Measurements from ENCODE around the gene DTWD2. TPM values are rescaled to one million over a fixed set of nuclear protein-coding genes. Genes with fewer than 3 reads are reported as not detected.

DTWD2 gene, protein sequence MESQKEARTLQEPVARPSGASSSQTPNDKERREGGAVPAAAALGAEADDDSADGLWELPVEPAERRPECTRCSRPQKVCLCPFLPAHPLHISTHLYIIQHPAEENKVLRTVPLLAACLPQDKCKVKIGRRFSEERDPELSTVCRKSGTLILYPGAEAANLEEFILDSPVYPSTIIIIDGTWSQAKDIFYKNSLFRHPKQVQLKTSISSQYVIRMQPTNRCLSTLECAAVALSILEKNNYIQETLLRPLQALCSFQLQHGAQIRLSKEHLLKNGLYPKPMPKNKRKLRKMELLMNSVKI
- total RNA-seq (2014; rRNA removed; shearing (Covaris generic)) = 10.9 and 15.7 TPM in 2 replicates

DNA sequence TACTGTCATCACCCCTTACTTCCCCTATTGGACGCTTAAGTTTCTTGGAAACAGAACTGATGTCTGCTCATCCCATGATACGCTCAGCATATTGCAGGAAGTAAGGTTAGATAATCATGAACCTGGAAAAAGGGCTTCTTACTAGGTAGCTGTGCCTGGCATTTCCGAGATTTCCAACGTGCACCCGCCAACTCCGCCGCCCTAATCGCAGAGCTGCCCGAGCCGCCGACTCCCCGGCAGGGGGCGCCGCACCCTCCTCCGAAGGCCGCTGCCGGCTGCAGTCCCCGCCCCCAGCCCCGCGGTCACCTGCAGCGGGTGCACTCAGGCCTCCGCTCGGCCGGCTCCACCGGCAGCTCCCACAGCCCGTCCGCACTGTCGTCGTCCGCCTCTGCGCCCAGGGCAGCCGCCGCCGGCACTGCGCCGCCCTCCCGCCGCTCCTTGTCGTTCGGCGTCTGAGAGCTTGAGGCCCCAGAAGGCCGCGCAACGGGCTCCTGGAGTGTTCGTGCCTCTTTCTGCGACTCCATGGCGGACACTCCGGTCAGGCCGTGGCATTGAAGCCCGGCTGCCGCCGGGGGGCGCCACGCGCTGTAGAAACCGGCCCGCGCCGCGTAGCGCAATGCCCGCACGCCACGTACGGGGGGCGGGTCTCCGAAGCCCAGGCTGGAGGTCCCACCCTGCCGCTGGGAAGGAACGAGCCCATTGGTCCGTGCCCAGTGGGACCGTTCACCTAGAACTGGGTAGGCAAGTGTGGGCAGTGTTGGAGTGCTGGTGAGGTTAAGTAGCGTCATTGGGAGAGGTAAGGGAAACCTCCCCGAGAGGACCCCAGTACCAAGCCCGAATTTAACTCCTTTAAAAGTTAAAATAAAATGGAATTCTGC, at the start of gene DTWD2:
TSS of gene DTWD2 (minus strand) at position 560 of the 878 bp plus-strand sequence. CDS start at position 524, 36 bp downstream.
- peak; percentile 96 for DNase-seq (ENCODE audit: low spot score)

DNA sequence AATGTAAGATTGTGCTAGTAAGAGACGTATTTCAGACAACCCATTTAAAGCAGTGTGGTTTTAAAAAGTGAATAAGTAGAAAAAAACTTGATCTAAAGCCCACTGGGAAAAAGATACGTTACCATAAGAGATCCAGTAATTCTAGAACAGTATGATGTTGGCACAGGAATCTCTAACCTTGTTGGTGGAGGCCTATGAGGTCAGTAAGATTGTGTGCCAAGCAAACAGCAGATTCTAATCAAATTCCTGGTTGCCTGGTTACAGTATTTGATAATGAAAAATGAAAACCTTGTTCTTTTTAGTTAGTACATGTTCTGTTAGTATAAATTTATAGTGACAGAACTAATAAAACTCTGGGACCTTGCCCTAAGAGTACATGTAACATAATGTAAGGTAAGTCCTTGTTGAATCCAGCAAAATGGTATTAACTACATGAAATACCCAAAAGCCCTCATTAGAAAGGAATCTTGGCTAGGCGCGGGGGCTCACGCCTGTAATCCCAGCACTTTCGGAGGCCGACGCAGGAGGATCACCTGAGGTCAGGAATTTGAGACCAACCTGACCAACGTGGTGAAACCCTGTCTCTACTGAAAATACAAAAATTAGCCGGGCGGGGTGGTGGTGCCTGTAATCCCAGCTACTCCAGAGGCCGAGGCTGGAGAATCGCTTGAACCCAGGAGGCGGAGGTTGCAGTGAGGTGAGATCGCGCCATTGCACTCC, 49.3 kb upstream of the DTWD2 start:
- peak; percentile 54 for DNase-seq (ENCODE audit: low spot score)

DNA sequence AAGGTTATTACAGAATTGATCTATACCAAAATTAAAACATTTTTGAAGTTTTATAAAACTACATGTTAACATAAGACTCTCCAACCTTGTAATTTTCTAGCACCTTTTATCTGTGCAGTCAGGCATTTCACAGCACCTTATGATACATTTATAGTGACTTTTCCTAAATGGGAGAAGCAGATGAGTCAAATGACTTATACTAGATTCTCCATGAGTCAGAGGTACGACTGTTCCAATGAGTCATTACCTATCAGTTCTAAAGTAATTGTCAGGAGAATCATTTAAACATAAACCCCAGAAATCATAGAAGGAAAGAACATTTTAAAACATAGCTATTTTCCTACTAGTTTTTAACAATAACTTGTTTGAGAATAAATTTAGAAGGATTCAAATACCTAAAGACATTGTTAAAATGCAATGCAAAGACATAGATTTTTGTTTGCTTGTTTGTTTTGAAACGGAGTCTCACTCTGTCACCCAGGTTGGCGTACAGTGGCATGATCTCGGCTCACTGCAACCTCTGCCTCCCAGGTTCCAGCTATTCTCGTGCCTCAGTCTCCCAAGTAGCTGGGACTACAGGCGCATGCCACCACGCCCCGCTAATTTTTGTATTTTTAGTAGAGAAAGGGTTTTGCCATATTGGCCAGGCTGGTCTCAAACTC, 47.9 kb upstream of the DTWD2 start:
- DNase-seq (ENCODE audit: low spot score) = peak; percentile 27

DNA sequence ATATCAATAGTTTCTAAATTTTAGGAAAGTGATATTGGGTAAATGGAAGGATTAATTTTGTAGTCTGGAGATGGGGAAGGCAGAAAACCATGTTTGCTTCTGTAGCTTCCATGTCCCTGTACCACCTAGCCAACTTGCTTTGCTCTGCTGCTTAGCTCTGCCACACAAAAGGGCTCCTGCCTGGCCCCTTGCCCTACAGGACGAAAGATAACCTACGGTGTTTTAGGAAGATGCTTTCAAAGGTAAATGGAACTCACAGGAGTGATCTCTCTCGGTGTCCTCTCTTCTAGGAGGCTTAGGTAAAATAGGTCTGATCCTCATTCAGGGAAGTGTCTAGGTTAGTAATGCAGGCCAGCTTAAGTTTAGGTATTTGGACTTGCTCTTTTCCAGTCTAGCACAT, 44.8 kb upstream of the DTWD2 start:
- no peak for DNase-seq (ENCODE audit: low spot score)

DNA sequence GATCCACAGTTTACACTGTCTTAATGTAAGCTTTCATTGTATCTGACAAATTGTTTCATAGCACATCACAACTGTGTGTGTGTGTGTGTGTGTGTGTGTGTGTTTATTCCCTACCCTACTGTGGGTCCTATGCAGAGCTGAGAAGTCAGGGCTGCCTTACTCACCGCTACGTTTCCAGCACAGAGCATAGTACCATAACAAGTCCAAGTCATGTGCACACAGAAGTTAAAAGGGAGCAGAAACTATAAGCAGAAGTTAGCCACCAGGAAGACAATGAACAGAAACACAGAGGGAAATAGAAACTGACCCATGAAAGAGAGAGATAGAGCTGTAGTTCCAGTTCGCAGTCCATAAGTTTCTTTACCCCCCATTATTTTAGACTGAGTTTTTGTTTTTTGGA, 44.3 kb upstream of the DTWD2 start:
- no peak for DNase-seq (ENCODE audit: low spot score)

DNA sequence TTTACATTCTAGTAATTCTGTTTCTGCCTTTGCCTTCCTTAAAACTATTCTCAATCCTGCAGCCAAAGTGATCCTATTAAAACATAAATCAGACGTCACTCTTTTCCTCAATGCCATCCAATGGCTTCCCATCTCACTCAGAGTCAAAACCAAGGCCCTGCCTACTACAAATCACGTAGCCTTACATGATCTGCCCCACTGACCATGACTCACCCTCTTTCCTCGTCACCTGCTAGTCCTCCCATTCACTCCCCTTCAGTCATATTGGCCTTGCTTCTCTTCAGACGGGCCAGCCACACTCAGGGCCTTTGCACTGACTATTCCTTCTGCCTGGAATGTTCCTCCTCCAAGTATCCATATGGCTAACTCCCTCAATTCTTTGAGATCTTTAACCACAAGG, 43.6 kb upstream of the DTWD2 start:
- DNase-seq (ENCODE audit: low spot score) = no peak

DNA sequence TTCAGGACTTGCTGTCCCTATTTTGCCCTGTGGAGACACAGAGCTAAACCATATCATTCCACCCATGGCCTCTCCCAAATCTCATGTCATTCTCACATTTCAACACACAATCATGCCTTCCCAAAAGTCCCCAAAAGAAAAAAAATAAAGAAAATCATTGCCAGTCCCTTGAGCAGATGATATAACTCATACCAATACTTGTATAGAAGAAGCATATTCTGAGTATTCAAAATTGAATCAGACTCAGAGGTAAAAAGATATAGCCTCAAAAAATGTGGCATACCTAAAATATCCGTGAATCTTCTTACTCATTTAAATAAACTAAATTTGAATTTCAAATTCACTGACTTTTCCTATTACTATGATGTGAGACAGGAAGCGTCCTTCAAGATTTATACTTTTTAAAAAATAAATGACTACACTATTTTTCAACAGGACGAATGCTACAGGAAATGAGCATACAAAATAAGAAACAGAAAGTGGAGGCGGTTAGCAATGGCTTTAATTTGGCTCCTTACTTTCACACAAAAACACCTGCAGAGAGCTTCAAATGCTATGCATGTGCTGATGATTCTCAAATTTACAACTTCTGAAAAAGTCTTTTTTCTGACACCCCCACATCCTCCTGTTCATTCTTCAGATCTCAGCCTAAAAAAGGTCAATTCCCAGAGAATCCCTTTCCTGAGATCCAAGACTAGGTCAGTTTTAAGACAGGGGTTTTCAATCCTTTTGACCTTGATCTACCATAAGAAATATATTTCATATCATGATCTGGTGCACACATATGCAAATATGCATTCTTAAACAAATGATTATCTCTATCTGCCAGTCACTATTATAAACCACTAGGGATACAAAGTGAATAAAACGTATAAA, 42.9 kb upstream of the DTWD2 start:
- no peak for DNase-seq (ENCODE audit: low spot score)

DNA sequence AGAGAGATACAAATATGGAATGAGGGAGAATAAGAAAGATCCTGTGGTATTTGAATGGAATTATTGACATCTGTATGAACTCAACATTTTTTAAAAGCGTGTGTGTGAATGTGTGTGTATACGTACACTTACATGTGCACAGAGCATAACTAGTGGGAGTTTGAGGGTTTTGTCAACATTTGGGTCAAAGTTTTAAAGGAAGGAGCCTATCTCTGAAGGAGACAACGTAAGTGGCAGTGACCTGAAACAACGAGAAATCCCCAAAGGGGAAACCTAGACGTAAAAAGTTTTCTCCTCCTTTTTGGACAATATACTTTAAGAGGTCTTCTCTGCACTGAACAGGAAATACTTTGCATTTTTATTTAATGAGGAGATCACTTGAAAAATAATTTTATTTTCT, 40.2 kb upstream of the DTWD2 start:
- no peak for DNase-seq (ENCODE audit: low spot score)

DNA sequence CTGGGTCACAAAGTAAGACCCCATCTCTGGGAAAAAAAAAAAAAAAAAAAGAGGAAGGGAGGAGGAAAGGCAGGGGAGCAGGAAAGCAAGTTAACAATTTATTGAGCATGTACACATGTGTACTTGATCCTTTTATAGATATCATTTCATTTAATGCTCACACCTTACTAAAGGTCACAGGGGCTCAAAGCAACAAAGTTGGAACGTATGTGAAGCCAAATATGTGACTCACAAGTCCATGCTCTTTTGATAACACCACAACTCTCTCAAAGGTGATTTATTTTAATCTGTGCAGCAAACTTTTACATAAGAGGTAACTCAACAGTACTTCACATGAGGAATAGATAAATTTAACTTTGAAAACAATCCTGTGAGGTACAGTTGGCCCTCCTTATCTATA, 34.4 kb upstream of the DTWD2 start:
- DNase-seq (ENCODE audit: low spot score) = no peak

DNA sequence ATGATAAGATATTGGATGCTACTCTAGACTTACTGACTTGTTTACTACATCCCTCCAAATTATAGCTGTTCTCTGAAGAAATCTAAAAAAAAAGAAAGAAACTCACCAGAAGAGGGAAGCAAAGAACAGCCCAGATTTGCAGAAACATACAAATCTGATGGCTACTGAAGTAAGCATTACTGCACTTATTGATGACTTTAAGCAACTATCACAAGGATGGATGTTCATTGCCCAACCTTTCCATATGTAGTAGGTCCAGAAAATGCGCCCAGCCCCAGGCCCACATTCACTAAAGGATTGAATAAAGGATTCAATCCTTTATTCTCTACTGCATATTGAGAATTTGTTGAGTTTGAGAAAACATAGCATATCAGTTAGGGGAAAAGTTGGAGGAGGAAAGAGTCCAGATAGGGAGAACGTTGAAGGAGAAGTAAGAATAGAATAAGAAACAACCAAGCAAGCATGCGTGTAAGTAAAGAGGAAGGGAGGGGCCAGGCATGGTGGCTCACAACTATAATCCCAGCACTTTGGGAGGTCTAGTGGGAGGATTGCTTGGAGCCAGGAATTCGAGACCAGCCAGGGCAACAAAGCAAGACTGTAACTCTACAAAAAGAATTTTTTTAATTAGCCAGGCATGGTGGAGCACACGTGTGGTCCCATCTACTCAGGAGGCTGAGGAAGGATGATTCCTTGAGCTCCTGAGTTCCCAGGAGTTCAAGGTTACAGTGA, 33.8 kb upstream of the DTWD2 start:
- peak; percentile 44 for DNase-seq (ENCODE audit: low spot score)

DNA sequence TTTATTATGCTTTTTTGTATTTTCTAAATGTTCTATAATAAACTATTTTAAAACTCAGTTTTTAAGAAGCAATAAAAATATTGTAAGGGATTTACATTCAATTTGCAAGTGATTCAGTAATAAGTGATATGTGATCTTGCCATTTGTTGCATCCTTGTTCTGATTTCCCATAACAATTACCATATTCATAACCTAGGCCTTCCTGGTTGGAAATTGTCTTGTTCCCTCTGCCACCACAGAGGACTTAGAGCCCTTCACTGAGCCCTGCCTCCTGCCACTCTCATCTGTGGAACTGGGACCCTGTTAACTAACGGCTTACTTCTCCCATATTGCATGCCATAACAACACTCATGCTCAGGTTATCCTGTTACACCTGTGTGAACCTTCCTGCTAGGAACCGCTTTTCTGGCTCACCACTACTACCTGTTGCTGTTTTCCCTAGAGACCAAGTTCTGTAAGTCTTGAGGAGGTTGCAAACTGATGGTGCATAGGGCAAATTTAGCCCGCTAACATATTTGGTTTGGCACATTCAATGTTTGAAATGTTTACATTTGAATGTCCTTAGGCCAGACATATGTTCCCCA, 32.9 kb upstream of the DTWD2 start:
- DNase-seq (ENCODE audit: low spot score) = no peak

DNA sequence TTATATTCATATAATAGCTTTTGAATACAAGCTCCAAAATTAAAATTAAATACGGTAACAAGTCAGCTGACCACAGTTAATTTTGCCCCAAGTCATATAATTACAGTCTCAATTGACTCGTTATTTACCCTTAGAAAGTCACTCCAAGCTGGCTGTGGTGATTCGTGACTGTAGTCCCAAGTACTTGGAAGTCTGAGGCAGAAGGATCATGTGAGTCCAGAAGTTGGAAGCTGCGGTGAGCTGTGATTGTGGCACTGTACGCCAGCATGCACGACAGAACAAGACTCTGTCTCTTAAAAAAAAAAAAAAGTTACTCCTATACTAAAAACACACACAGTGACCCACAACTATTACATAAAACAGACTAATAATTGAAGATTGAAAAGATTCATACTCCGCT, 31.6 kb upstream of the DTWD2 start:
- no peak for DNase-seq (ENCODE audit: low spot score)

DNA sequence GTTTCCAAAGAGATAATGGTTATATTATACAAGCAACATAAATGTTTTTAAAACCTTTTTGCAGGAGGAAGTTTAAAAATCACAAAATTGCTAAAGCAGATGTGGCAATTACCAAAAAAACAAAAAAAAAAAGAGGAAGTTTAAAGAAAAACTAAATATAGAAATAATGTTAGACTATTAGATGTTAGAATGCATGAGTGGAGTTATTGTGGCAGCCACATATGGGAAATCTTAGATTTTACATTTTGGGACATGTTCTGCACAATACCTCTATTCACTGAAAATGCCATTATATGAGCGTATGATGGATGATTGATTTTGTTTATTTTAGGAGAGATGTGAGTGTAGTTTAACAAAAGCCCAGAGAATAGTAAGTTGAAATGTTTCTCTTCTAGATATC, 31.2 kb upstream of the DTWD2 start:
- DNase-seq (ENCODE audit: low spot score) = no peak

DNA sequence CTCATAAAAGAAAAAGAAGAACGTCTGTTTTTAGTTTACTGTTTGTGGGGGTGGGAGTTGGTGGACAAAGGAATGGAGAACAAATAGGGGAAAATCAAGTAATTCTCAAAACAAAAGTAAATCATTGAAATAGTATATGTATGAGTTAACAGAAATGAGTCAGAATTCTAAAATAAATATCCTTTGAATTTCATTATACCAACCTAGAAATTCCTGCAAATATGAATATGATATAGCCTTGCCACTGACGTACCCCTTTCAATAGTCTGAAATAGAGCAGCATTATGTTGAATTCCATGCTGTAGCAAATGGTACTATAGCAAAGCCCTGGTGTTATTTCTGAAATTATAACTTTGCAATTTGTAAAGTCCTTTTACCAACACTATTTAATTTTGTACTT, 29.6 kb upstream of the DTWD2 start:
- DNase-seq (ENCODE audit: low spot score) = no peak

DNA sequence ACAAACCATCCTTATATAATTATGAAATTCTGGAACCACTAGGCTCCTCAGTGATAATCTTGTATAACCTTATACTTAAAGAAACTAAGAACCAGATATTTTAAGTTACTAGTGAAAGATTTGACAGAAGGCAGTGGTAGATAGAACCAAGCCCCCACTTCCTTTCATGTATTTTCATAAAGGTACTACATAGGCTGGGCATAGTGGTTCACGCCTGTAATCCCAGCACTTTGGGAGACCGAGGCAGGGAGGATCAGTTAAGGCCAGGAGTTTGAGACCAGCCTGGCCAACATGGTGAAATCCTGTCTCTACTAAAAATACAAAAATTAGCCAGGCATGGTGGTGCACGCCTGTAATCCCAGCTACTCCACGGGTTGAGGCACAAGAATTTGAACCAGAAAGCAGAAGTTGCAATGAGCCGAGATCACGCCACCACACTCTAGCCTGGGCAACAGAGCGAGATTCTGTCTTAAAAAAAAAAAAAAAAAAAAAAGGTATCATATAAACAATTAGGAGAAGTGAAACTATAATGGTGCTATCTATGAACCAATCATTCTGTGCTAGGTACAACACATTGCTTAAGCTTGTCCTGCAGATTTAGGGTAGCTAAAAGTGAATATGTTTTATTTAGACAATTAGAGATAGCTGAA, 27.9 kb upstream of the DTWD2 start:
- DNase-seq (ENCODE audit: low spot score) = no peak

DNA sequence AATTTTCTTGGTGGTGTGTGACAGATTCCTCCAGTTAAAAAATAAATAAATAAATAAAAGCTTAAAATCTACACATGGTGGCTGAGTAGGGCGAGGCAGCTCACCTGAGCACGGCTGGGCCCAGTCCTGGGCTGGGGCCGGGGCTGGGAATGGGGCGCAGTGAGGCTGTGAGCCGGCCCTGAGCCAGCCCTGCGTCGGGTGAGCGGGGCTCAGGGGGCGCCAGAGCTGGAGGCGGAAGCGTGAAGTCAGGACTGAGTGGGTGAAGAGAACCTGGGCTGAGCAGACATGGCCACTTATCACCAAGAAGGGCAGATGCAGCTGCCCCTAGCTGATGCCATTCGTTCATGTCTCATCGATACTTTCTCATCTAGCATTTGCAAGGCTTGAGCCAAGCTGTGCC, 22.8 kb upstream of the DTWD2 start:
- no peak for DNase-seq (ENCODE audit: low spot score)

DNA sequence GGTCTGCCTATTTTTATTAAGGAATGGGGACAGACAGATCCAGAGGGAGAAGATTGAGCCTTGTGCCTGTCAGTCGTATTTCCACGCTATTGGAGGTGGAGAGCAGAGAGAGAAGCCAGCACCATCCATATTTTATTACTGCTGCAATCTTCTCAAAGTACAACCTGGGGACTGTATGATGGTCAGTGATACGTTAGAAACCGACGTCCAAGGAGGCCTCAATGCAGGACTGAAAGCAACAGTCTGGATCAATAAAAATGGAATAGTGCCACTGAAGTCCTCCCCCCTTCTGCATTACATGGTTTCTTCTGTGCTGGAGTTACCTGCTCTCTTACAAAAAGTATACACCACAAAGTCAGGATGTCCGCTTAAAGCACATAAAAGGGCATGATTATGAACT, 21.9 kb upstream of the DTWD2 start:
- no peak for DNase-seq (ENCODE audit: low spot score)

DNA sequence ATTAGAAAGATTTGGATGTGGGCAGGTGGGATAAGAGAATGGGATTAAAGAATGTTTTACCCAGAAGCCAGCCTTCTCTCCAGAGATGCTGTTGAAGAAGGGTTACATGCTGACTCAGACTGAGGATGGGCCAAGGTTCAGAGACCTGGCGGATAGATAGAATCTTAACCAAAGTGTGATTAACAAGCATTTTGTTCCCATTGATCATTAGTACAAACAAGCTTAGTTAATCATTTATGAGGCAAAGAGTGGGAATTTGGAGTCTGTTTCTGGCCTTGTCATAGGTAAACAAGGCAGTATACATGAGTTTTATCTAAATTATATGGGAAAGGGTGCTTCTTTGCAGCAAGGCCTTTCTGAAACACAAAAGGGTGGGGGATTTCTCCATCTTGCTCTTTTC, 20.8 kb upstream of the DTWD2 start:
- DNase-seq (ENCODE audit: low spot score) = peak; percentile 23

DNA sequence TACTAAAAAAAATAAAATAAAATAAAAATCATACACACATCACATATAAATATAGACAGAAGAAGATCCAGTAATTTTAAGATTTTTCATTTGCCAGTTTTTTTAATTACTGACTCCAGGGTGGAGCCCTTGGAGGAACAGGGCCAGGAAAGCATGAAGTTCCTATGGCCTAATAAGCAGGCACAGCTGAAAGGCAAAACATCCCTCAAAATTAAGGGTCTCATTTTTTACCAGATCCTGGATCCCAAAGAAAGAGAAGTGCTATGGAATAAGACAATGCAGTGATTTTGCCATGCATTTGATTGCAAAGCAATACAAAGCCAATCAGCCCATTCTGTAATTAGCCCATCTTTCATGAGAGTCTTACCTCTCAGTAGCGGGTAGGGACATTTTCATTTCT, 11.3 kb upstream of the DTWD2 start:
- no peak for DNase-seq (ENCODE audit: low spot score)
